Lower leg skin (tissue), 3 donors: ENCODE measurements around the gene CDH13.

ENCODE experiments used
- CTCF ChIP-seq, 3 donors: fragments of 450-650 bp; IDR thresholded peaks; one replicate each; pipeline ENCODE4 v1.5.1; 2016; ENCODE audit warnings: antibody characterized with exemption in 3 of 3, mild to moderate bottlenecking in 3 of 3, moderate library complexity in 2 of 3
- POLR2A ChIP-seq, 2 donors: fragments of 450-650 bp; IDR thresholded peaks; one replicate each; pipeline ENCODE4 v1.6.1; 2016 to 2017; ENCODE audit warnings: antibody characterized with exemption in 2 of 2, mild to moderate bottlenecking in 1 of 2, moderate library complexity in 1 of 2

DNA sequence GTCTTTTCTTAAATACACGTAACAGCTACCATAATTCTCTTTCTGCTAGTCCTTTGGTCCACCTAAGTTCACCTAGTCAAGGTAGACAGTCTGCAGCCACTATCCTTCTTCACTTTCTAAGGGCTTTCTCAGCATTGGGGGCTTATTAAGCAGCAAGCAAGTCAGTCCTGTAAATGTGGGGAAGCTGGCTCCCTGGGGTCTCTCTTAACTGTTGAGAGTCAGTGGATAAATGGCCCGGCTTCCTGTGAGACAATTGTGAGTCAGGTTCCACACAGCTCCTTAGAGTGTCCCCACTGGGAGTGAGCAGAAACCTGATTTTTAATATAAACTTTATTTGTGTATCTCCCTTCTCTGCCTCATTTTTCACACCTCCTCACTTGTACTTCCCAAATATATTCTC lies 132.1 kb downstream of the CDH13 start:
- TF ChIP-seq CTCF (IDR thresholded peaks at IDR 0.05) (no peak), POLR2A (IDR thresholded peaks at IDR 0.05) (no peak)
